GM21528 (cell line): Measurements from ENCODE around the gene MED12L.

ENCODE experiments used
- ATAC-seq: cut with Tn5 transposase; IDR thresholded peaks from one replicate; pipeline ENCODE4 v1.9.1; 2021; ENCODE audit warnings: mild to moderate bottlenecking, moderate library complexity; ENCODE audit not compliant: unreplicated experiment, low FRiP score

MED12L gene

DNA sequence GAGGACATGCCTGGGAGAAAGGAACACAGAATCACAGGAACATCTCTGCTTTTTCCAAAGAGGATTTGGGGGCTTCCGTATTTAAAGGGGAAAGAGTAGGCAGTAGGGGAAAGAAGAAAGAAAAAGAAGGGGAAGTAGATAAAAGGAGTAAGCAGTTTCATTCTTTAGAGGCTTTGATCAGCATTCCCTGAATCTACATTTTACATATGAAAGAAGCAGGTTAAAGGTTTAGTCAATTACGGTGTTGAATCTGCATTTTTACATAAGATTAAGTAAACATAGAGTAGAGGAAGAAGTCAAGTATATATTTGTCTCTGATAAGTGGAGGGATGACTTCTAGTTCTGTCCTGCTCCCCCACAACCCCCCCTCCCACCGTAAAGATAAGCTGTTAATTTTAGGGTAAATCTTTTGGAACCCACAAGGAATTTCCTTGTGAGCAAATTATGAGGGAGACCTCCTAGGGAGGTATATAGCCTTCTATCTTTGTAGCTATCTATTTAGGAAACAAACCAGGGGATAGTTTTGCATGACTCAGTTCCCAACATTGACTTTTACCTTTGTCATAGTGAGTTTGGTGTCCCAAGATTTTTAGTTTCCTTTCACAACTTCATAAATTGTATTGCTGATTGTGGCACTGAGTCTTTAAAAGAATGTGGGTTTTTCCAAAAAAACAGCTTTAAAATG is 307.8 kb downstream of the MED12L start:
- ATAC-seq, result no peak

- ATAC-seq, result no peak
These were observed 308.5 kb downstream of the MED12L start for GRCh38 chr3:151393941-151394340.

GRCh38 chr3:151394611-151395010 is 309.1 kb downstream of the MED12L start:
- no peak for ATAC-seq

GRCh38 chr3:151395806-151396205 is 310.3 kb downstream of the MED12L start:
- ATAC-seq, result no peak

DNA sequence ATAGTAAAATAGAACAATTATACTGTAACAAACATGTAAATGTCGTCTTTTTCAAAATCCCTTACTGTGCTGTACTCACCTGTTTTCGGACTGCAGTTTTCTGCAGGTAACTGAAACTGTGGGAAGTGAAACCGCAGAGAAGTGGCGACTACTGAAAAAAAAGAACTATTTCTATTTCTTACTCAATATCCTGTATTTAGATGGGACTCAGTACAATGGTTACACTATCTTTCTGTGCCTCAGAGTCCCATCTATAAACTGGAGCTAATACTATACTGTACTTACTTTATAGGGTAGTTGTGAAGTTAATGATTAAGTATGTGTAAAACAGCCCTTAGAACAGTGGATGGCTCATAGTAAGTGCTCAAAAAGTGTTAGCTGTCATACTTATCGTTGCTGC is 313.4 kb downstream of the MED12L start:
- ATAC-seq, result no peak

GRCh38 chr3:151400341-151400740 is 314.9 kb downstream of the MED12L start:
- no peak for ATAC-seq

DNA sequence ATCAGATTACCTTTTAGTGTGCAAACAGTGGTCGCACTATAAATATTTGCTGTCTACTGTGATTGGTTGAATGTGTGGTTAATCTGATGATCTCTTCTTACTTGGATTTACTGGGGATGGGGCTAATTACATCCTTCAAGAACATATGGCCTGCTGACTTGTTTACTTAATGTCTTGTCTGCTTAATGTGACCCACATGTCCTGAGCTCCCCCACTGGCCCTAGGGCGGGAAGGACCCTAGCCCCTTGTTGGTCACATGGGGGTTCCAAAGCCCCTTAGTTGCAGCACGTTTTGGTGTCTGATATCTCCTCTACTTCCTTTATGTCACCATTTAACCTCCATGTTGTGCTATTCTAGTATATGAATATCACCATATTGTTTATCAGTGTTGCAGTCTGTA is 316.9 kb downstream of the MED12L start:
- ATAC-seq, result no peak

- no peak for ATAC-seq
These were observed 317.8 kb downstream of the MED12L start for GRCh38 chr3:151403246-151403645.

DNA sequence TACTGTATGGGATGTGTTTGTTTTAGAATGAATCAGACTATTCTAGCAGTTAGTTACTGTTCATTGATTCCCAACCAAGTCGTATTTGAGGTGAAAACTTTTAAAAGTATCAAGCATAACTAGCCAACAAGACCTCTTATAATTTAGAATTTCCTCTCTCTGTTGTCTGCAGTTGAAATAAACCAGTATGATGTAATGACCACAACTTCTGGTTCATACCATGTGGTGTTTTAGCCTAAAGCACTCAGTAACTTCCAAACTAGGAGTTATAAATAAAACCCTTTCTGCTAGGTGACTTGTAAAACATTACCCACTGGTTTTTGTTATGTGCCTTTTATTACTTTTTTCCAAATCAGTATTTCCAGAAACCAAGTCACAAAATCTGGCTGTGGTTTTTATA is 318.9 kb downstream of the MED12L start:
- ATAC-seq, result no peak

DNA sequence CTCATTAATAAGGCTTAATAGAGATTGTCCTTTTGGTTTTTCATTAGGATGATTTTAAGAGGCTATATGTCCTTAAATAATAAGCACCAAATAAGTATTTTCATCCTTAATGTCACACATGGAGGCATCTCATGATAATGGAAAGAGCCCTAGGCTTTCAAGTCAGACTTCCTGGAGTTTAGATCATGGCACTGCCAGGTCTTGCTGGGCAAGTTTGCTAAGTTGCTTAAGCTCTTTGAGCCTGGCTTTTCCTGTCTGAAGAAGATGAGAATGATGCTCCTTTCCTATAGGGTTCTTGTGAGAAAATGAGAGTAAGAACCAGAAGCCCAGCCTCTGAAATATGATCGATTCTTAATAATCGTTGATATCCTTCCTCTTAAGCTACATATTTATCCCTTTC is 322.5 kb downstream of the MED12L start:
- no peak for ATAC-seq

GRCh38 chr3:151410891-151411559 is 325.6 kb downstream of the MED12L start:
- no peak for ATAC-seq

- no peak for ATAC-seq
These were observed 327.5 kb downstream of the MED12L start for GRCh38 chr3:151412989-151413388.

- ATAC-seq, result no peak
These were observed 329.8 kb downstream of the MED12L start for GRCh38 chr3:151415289-151415688.

DNA sequence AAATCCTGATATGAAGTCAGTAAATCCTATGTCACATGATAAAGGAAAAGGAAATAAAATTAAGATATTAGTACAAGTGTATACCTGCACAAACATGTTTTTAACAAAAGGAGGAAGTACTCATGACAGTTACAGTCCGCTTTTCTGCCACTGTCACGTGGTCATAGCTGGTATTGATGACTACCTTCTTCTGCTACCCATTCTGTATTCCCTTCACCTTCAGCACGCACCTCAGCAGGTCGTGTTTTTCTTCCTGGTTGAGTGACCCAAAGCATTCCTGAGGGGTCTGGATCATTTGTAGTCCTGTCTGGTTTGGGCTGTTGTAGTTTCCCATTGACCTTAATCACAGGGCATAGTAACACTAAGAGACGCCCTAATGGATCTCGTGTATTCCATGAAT is 334.3 kb downstream of the MED12L start:
- no peak for ATAC-seq

- ATAC-seq, result no peak
These were observed 336.5 kb downstream of the MED12L start for GRCh38 chr3:151421938-151422337.

DNA sequence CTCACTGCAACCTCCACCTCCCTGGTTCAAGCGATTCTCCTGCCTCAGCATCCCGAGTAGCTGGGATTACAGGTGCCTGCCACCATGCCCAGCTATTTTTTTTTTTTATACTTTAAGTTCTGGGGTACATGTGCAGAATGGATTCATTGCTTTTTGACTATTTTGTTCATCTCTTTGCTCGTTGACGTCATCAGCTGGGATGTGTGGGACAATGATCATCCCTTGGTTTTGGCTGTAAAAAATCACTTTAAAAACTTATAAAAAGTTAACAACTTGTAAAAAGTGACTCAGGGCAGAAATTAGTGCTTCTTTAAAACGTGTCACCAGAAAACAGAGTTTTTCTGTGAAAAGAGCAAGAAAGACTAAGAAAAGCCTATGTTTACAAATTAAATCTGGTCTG is 337.6 kb downstream of the MED12L start:
- ATAC-seq, result no peak

DNA sequence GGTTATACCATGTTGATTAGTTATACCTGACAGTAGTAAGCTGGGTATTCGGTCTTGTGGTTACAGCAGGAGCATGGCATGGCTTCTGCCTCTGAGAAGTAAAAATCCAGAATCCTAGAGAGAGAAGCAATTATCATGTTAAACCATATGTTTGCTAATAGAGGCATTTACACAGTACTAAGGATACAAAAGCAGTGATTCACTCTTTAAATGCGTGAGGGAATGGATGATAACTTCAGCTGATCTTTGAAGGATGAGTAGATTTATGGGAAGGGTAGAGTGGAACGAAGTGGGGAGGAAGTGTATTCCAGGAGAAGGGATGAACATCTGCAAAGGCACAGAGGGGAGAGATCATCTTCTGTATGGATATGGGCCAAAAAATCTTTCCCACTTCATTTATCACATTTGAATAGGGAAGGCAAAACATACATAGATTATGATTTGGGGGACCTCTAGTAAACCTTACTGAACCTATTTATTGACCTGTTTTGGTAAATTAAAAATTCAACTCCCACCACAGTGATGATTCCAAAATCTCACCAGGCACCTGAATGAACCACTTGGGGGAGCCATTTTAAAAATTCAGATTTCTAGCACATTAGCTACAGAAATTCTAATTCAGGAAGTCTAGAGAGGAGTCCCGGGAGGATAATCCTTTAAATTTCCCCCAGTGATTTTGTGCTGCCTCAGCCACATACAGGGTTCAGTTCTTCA is 340.3 kb downstream of the MED12L start:
- ATAC-seq, result peak; percentile 23

- ATAC-seq, result peak; percentile 76
These were observed 340.8 kb downstream of the MED12L start for GRCh38 chr3:151426341-151426657.

DNA sequence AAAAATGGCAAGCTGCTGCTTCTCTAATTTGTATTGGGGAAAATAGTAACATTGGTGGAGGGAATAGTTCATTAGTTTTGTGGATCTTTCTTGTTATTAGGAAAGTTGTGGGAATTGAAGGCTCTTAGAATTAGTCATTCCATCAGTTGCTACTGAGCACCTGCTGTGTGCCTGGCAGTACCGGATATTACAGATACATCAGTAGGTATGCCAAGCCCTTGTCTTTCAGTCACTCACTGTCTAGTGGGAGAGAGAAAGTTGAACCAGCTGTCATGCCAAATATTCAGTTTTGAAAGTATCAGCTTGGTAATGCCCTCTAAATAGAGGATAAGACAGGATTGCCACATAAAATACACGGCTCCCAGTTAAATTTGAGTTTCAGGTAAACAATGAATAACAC is 342.9 kb downstream of the MED12L start:
- ATAC-seq, result no peak

- no peak for ATAC-seq
These were observed 345.5 kb downstream of the MED12L start for GRCh38 chr3:151430821-151431484.

GRCh38 chr3:151431940-151432339 is 346.5 kb downstream of the MED12L start:
- no peak for ATAC-seq
